Adrenal gland (tissue), 5 donors: ENCODE results near the gene WWTR1.

Experiments used
- POLR2A ChIP-seq, 2 donors: fragments of 450-650 bp; IDR thresholded peaks; one replicate each; pipeline ENCODE4 v1.6.1; 2017; ENCODE audit warnings: antibody characterized with exemption in 2 of 2, mild to moderate bottlenecking in 2 of 2, moderate library complexity in 1 of 2
- TF ChIP-seq, protein P1 (sequence below), 6 experiments: fragments of 450-650 bp in 4 of 6; fragments of 200-600 bp in 2 of 6; sonication (generic) in 1 of 6; IDR thresholded peaks; 1 replicate in 5 of 6; 2 replicates in 1 of 6; pipeline versions ENCODE4 v1.5.1 to v1.8.0; 2016 to 2021; ENCODE audit warnings: antibody characterized with exemption in 6 of 6, mild to moderate bottlenecking in 2 of 6, moderate library complexity in 1 of 6
- donor health status: DM: no; HTN: no; CAD: no.

DNA sequence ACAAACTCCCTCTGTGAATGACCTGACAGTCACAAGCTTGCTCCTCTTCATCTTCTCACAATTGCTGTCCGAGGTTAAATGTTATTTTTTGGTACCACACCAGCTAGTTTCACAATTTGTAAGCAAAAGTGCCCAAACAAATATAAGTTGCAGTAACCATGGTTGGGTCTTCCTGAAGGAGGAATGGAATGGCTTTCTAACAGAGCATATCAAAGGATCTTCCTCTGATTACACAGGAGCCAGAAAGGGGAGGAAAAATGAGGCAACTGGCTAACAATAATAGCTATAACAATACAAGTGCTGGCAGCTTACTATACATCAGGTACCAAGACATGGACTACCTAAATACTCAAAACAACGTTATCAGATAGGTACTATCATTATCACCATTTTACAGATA, 90.4 kb downstream of the WWTR1 start:
- TF ChIP-seq, protein P1, sequence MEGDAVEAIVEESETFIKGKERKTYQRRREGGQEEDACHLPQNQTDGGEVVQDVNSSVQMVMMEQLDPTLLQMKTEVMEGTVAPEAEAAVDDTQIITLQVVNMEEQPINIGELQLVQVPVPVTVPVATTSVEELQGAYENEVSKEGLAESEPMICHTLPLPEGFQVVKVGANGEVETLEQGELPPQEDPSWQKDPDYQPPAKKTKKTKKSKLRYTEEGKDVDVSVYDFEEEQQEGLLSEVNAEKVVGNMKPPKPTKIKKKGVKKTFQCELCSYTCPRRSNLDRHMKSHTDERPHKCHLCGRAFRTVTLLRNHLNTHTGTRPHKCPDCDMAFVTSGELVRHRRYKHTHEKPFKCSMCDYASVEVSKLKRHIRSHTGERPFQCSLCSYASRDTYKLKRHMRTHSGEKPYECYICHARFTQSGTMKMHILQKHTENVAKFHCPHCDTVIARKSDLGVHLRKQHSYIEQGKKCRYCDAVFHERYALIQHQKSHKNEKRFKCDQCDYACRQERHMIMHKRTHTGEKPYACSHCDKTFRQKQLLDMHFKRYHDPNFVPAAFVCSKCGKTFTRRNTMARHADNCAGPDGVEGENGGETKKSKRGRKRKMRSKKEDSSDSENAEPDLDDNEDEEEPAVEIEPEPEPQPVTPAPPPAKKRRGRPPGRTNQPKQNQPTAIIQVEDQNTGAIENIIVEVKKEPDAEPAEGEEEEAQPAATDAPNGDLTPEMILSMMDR (IDR thresholded peaks at IDR 0.05), result no peak
- TF ChIP-seq POLR2A (IDR thresholded peaks at IDR 0.05), result no peak
